Esophagus muscularis mucosa (tissue), 4 donors: ENCODE data around the gene PRR23E. TPM values are rescaled to one million over a fixed set of nuclear protein-coding genes. Genes with fewer than 3 reads are reported as not detected.

Source experiments
- DNase-seq: peaks from one replicate; pipeline ENCODE4 v3.0.0-alpha.2; 2017; ENCODE audit errors: extremely low spot score
- H3K27ac ChIP-seq, 4 donors: fragments of 200-600 bp; sonication (generic); replicated peaks in 1 of 4; 1 replicate in 3 of 4; 2 replicates in 1 of 4; pipeline ENCODE4 v1.5.1; 2016 to 2019; ENCODE audit warnings: mild to moderate bottlenecking in 1 of 4
- H3K27me3 ChIP-seq, 4 donors: fragments of 200-600 bp; sonication (generic); one replicate each; pipeline versions ENCODE4 v1.5.1 to v1.6.0; 2016 to 2019
- H3K36me3 ChIP-seq, 4 donors: fragments of 200-600 bp; sonication (generic); one replicate each; pipeline ENCODE4 v1.5.1; 2016 to 2019
- H3K4me1 ChIP-seq, 4 donors: fragments of 200-600 bp; sonication (generic); one replicate each; pipeline ENCODE4 v1.5.1; 2016 to 2019
- H3K4me3 ChIP-seq, 4 donors: fragments of 200-600 bp; sonication (generic); 1 replicate in 2 of 4; 2 replicates in 2 of 4; pipeline ENCODE4 v1.5.1; 2016 to 2019; ENCODE audit warnings: mild to moderate bottlenecking in 4 of 4, moderate library complexity in 1 of 4
- H3K9me3 ChIP-seq, 4 donors: fragments of 200-600 bp; sonication (generic); 1 replicate in 3 of 4; 2 replicates in 1 of 4; pipeline ENCODE4 v1.5.1; 2016 to 2019
- CTCF ChIP-seq, 3 experiments: fragments of 200-600 bp in 2 of 3; fragments of 450-650 bp in 1 of 3; sonication (generic) in 2 of 3; IDR thresholded peaks; one replicate each; pipeline ENCODE4 v1.5.1; 2017 to 2019; ENCODE audit warnings: antibody characterized with exemption in 3 of 3, mild to moderate bottlenecking in 2 of 3, moderate library complexity in 1 of 3
- EP300 ChIP-seq: sonication (generic); formaldehyde crosslinking; IDR thresholded peaks from one replicate; pipeline ENCODE4 v1.6.1; 2017; ENCODE audit warnings: antibody characterized with exemption
- POLR2A ChIP-seq: fragments of 450-650 bp; IDR thresholded peaks from one replicate; pipeline ENCODE4 v1.6.1; 2017; ENCODE audit warnings: antibody characterized with exemption, moderate library complexity, mild to moderate bottlenecking, low read depth
- POLR2AphosphoS5 ChIP-seq, 2 donors: sonication (generic); formaldehyde crosslinking; IDR thresholded peaks; one replicate each; pipeline ENCODE4 v1.6.1; 2017; ENCODE audit warnings: antibody characterized with exemption in 2 of 2
- WGBS: methylation state at CpG from one replicate; pipeline ENCODE4 v1.1.5; 2018; 5-methylcytosine and 5-hydroxymethylcytosine counted together
- intact Hi-C: fragments of 100-400 bp; cut with DNase I; formaldehyde crosslinking; loops from one replicate; pipeline ENCODE4 v1.15.1; 2023
- total RNA-seq, 4 donors: library from RNA; depleted of rRNA; stranded (reverse); fragments of >200 nt; gene quantifications; one replicate each; pipeline versions ENCODE4 v1.1.0 to v1.2.1, GENCODE V29; 2016

Gene PRR23E
- total RNA-seq, 4 donors from 2014 or later = not detected

GRCh38 chr3:127166501-127167065, 26.3 kb upstream of the PRR23E start:
- WGBS = 80% methylated on average over 9 of the region's 9 CpGs
- Histone ChIP-seq H3K4me1 (no peaks in the 10 kb centered on the region), H3K9me3 (no peaks in the 10 kb centered on the region), H3K36me3 (no peaks in the 10 kb centered on the region), H3K27me3 (peaks cover 0 to 44% (median 0%) of the 10 kb centered on the region in 4 donors), H3K4me3 (no peak overlapping the region), H3K27ac (no peak overlapping the region)
- no peak for TF ChIP-seq EP300
- no peak for TF ChIP-seq POLR2A
- TF ChIP-seq POLR2AphosphoS5 (IDR thresholded peaks at IDR 0.05) = no peak
- TF ChIP-seq CTCF (IDR thresholded peaks at IDR 0.05) = no peak
- DNase-seq = peak; percentile 70
- intact Hi-C loops = no loop called here

- TF ChIP-seq CTCF (IDR thresholded peaks at IDR 0.05) (no peak), POLR2AphosphoS5 (IDR thresholded peaks at IDR 0.05) (no peak), POLR2A (no peak), EP300 (no peak)
- H3K4me3 ChIP-seq = no peak overlapping the region
- H3K9me3 ChIP-seq = no peaks in the 10 kb centered on the region
- no peaks in the 10 kb centered on the region for H3K36me3 ChIP-seq
- no peak overlapping the region for H3K27ac ChIP-seq
- H3K27me3 ChIP-seq = peaks cover 0 to 48% (median 0%) of the 10 kb centered on the region in 4 donors
- no peaks in the 10 kb centered on the region for H3K4me1 ChIP-seq
- WGBS = 87% methylated on average over 9 of the region's 9 CpGs
- no peak for DNase-seq
- intact Hi-C loops = no loop called here
These were observed 25.5 kb upstream of the PRR23E start for GRCh38 chr3:127167315-127168043.

- no peak for TF ChIP-seq POLR2AphosphoS5 (IDR thresholded peaks at IDR 0.05)
- no peak for TF ChIP-seq EP300
- no peak for TF ChIP-seq CTCF (IDR thresholded peaks at IDR 0.05)
- no peak for TF ChIP-seq POLR2A
- no peak overlapping the region for H3K27ac ChIP-seq
- no peak for DNase-seq
- no peaks in the 10 kb centered on the region for H3K9me3 ChIP-seq
- intact Hi-C loops = no loop called here
- 63% methylated on average over 6 of the region's 6 CpGs for WGBS
- H3K4me1 ChIP-seq = peaks cover 0 to 6% (median 5%) of the 10 kb centered on the region in 4 donors
- peaks cover 0 to 55% (median 0%) of the 10 kb centered on the region in 4 donors for H3K27me3 ChIP-seq
- H3K4me3 ChIP-seq = no peak overlapping the region
- H3K36me3 ChIP-seq = no peaks in the 10 kb centered on the region
These were observed 24.7 kb upstream of the PRR23E start for GRCh38 chr3:127168271-127168670.

GRCh38 chr3:127170814-127171213, 22.1 kb upstream of the PRR23E start:
- Histone ChIP-seq H3K4me3 (no peak overlapping the region), H3K36me3 (no peaks in the 10 kb centered on the region), H3K27ac (no peak overlapping the region), H3K27me3 (peaks cover 0 to 61% (median 0%) of the 10 kb centered on the region in 4 donors), H3K9me3 (no peaks in the 10 kb centered on the region), H3K4me1 (peaks cover 0 to 7% (median 6%) of the 10 kb centered on the region in 4 donors)
- no peak for DNase-seq
- WGBS = 38% methylated on average over 7 of the region's 7 CpGs
- no peak for TF ChIP-seq POLR2A
- intact Hi-C loops = no loop called here

GRCh38 chr3:127171320-127171719, 21.6 kb upstream of the PRR23E start:
- Histone ChIP-seq H3K36me3 (no peaks in the 10 kb centered on the region), H3K9me3 (no peaks in the 10 kb centered on the region), H3K4me3 (no peak overlapping the region), H3K27me3 (peaks cover 0 to 61% (median 0%) of the 10 kb centered on the region in 4 donors), H3K4me1 (peaks cover 0 to 7% (median 6%) of the 10 kb centered on the region in 4 donors), H3K27ac (no peak overlapping the region)
- no peak for DNase-seq
- intact Hi-C loops = no loop called here
- TF ChIP-seq CTCF (IDR thresholded peaks at IDR 0.05) = no peak
- no peak for TF ChIP-seq POLR2A
- TF ChIP-seq EP300 = no peak
- TF ChIP-seq POLR2AphosphoS5 (IDR thresholded peaks at IDR 0.05) = no peak
- 75% methylated on average over 5 of the region's 6 CpGs for WGBS
